Measurements from ENCODE around the gene JAG2.

Gene JAG2

GRCh38 chr14:105203057-105203531 is 34.5 kb upstream of the JAG2 start:
- peak; percentile 76 to 79 for DNase-seq

- peak in 1 of 2 donors; percentile 55 for DNase-seq
Measured at GRCh38 chr14:105201925-105202513, 33.4 kb upstream of the JAG2 start.

- no peak for DNase-seq
Measured at GRCh38 chr14:105201156-105201924, 32.8 kb upstream of the JAG2 start.

- DNase-seq = no peak
Measured at GRCh38 chr14:105200641-105201040, 32.1 kb upstream of the JAG2 start.

GRCh38 chr14:105200074-105200473 is 31.5 kb upstream of the JAG2 start:
- DNase-seq = no peak

- no peak for DNase-seq
Measured at GRCh38 chr14:105199093-105199492, 30.5 kb upstream of the JAG2 start.

GRCh38 chr14:105198588-105198987 is 30.0 kb upstream of the JAG2 start:
- no peak for DNase-seq

GRCh38 chr14:105197211-105197641 is 28.6 kb upstream of the JAG2 start:
- DNase-seq = no peak

GRCh38 chr14:105196265-105196960 is 27.8 kb upstream of the JAG2 start:
- DNase-seq = no peak

- DNase-seq = no peak
Measured at GRCh38 chr14:105195522-105196264, 27.1 kb upstream of the JAG2 start.

GRCh38 chr14:105195051-105195450 is 26.5 kb upstream of the JAG2 start:
- no peak for DNase-seq

GRCh38 chr14:105193916-105194782 is 25.6 kb upstream of the JAG2 start:
- DNase-seq = peak; percentile 44 to 51

- peak in 1 of 2 donors; percentile 46 for DNase-seq
Measured at GRCh38 chr14:105192866-105193731, 24.5 kb upstream of the JAG2 start.

GRCh38 chr14:105187935-105188524 is 19.5 kb upstream of the JAG2 start:
- DNase-seq = no peak

GRCh38 chr14:105187116-105187515 is 18.5 kb upstream of the JAG2 start:
- no peak for DNase-seq

GRCh38 chr14:105185973-105186372 is 17.4 kb upstream of the JAG2 start:
- no peak for DNase-seq

GRCh38 chr14:105185001-105185400 is 16.4 kb upstream of the JAG2 start:
- no peak for DNase-seq

GRCh38 chr14:105184461-105184860 is 15.9 kb upstream of the JAG2 start:
- no peak for DNase-seq

- DNase-seq = no peak
Measured at GRCh38 chr14:105182296-105183020, 13.9 kb upstream of the JAG2 start.
